Fibroblast of the conjunctiva (primary cell): Measurements from ENCODE around the gene MAN2B2.

Experiments
- DNase-seq: peaks from one replicate; pipeline ENCODE4 v3.0.0-alpha.2; 2010; ENCODE audit warnings: low read depth

The MAN2B2 gene

DNA sequence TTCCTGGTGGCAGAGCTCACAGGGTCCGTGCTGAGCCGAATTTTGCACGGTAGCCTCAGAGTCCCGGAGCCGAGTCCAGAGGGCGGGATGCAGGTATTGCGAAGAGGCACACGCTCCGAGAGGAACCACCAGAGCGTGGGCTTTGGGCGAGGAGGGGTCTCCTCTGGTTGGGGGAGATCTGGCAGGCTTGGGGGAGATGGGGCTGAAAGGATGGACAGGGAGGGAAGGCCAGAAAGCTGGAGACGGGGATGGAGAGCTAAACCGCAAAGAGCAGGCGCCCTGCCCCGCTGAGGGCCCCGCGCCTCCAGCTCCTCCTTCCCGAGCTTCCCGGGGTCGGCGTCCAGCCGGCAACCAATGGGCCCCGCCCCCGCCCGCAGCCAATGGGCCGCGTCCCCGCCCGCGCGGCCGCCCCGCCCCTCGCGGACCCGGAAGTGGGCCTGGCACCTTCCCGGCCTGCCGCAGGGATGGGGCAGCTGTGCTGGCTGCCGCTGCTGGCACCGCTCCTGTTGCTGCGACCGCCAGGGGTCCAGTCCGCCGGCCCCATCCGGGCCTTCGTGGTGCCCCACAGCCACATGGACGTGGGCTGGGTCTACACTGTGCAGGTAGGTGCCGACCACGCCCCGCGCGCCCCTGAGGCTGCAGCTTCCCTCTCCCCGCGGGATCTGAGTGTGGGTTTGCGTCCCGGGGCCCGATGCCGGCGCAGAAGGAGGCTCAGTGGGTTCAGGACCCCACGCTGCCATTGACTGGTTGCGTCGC is at the start of gene MAN2B2:
TSS of gene MAN2B2 (plus strand) at position 443 of the 756 bp plus-strand sequence. CDS start at position 465, 22 bp downstream.
- DNase-seq, result peak; percentile 30

DNA sequence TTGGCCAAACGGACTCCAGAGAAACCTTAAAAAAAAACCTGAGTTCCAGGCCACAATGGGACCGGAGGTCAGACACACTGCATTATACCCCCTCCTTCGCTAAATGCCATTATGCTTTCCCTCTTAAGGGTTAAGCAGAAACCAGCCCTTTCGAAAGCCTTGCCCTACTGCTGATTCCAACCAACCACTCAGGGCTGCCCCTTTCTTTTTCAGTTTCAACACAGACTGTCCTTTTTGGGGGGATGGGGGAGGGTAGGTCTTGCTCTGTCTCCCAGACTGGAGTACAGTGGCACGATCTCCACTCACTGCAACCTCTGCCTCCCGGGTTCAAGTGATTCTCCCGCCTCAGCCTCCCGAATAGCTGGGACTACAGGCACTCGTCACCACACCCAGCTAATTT is 49.5 kb upstream of the MAN2B2 start:
- no peak for DNase-seq

DNA sequence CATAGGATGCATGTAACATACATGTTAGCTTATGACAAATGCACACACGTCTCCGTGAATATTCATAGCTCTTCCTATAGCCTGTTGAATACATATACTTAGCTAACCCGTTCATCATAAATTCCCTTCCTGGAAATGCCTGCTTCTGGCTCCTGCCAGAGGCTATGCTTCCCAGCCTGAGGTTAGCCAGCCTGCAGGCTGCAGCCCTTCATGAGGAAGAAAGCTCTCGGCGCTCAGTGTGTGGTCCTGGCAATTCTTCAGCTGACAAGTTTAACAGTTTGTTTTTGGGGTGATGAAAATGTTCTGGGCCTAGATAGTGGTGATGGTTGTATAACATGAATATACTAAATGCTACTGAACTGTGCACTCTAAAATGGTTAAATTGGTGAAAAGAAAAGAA is 48.8 kb upstream of the MAN2B2 start:
- no peak for DNase-seq

DNA sequence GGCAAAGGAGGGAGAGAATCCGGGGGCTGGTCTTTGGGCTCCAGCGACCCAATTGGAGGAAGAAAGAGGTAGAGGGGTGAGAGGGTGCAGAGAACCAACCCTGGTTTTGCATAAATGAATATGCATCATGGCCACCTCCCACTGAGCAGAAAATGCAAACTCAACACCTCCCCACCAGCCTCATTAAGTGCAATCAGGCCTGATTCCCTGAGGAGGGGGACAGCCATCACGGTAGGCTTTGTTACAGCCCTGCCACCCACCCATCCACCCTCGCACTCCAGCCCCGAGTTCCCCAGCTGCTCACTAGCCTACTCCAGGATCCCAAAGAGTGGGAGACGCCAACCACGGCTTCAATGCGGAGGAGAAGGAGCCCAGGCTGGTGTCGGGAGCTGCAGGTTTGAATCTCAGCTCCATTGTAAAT is 48.3 kb upstream of the MAN2B2 start:
- DNase-seq, result no peak

DNA sequence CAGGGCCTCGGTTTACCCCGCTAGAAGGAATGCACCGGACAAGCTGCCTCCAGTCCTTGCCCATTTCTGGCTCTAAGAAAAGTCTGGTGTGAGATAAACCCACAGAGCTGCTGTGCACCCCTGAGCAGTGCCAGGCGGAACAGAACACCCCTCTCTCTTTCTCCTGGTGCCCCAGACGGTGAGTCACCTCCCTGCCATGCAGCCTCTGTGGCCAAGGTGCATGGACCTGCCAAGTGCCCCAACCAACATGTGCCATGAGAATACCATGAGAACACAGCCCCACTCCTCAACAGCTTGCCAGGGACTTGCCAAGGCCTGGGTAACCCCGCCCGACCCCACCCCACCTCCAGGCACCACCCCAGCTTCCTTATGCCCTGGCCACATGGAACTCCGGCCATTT is 47.7 kb upstream of the MAN2B2 start:
- DNase-seq, result no peak

DNA sequence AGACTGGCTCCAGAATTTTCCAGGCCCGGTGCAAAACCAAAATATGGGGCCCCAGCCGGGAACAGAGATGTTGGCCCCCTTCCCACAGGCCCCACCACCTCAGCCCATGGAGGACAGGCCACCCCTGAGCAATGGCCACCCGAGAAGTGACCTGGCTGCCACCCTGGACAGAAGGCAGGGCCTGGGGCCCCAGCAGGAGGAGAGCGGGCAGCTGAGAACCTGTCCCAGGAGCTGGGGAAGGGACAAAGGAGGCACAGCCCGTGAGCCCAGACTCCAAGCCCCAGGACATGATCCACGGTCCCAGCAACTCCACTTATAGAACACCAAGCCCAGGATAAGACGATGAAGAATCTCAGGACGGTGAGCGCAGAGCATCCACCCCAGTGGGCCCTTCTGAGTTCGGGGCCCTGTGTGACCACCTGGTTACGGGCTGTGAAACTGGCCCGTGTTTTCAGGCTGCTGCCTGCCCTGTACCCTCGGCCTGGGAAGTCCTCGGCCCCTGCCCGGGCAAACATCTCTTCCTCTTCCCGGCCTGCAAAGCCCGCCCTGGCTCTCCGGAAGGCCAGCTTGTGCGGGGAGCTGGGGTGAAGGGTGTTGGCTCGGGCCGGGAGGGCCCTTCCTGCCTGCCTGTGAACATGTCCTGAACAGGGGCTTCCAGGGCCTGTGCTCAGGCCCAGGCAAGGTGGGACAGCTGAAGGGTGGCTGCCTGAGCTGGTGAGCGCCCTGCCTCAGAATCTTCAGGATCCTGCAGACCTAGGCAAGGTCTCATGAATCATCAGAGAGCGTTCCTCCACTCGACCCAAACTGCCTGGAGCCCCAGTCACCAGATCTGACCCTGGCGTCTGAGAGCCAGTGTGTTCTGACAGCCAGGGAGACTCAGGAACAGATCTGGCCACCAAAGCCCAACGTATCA is 47.0 kb upstream of the MAN2B2 start:
- no peak for DNase-seq

DNA sequence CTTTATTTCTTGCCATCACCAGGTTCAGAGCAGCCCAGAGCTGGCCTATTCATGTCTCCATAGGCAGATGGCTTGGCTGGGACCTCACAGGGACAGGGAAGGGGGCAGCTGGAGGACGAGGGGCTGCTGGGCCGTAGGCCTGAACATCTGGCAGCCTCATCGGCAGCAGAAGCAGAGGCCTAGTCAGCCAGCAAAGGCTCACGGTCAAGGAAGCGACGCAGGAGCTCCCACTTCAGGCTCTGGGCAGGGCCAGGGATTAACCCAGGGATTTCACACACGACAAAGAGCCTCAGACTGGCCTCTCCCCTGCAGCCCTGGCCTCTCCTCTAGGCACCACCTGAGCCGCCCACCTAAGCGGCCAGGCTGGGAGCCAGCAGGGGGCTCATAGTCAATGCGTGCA is 46.0 kb upstream of the MAN2B2 start:
- no peak for DNase-seq

DNA sequence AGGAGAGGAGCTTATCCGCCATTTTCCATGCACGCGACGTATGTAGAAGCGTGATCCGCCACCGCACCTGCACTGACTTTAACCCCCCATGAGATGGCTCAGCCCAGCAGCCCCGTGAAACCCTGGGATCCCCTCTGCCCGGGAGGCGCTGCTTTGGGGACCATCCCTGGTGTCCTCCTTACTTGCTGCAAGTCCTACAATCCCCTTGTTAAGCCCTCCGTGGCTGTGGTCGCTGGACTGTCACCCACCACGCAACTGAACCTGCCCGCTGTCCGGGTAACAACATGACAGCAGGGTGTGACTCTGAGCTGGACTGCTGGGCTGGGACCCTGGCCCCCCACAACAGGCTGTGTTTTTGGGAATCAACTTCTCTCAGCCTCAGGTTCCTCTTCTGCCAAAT is 44.7 kb upstream of the MAN2B2 start:
- DNase-seq, result no peak

DNA sequence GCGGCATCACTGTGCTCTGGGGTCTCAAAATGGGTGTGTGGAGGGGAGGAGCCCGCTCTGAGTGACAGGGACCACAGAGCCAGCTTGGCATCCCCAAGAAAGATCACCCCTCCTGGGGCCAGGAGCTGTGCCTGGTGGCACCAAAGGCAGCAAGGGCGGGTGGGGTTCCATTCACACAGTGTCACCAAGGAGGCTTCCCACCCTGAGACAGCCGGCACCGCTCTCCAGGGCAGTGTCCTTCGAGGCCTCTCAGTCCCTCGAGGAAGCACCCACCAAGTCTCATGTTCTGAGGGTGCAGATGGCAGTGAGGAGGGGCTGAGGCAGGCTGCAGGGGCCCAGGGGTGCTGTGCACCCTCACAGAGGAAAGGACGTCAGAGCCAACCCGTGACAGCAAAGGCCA is 44.0 kb upstream of the MAN2B2 start:
- no peak for DNase-seq

DNA sequence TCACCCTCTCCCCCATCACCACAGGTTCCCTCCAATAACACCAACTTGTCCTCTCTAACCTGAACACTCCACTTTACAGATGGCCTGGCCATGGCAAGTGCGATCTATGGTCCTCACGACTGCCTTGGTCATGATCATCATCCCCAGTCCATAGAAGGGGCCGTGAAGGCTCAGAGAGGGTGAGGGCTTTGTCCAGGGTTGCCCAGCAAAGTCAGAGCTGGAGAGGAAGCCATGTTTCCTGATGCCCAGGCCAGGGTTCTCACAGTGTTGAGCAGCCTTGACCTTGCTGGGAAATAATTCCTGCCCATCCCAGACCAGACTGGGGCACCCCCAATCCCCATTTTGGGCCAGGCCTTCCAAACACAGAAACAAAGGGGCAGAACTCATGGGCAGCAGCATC is 42.9 kb upstream of the MAN2B2 start:
- no peak for DNase-seq

DNA sequence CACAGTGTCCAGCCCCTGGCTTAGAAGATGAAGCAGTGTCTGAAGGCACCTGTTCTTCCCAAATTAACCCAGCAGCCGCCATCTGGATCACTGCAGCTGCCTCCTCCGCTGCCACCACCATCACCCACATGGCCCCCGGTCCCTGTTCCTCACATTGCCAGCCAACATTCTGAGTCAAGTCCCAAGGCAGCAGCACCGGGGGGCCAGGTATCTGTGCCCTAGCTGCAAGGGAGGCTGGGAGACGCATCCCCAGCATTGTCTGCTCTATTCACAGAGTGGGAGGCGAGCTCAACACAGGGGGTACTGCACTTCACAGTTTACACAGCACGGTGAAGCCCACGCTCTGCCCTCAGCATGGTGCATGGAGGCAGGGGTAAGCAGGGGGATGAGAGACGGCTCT is 42.3 kb upstream of the MAN2B2 start:
- DNase-seq, result no peak

DNA sequence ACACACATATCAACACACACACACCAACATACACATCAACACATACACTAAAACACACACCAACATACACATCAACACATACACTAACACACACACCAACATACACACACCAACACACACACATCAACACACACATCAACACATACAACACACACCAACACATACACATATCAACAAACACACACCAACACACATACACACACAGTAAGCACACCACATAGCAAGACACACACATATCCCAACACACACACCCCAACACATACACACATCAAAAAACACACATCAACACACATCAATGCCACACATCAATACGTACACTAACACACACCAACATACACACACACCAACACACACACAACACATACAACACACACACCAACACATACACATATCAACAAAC is 40.9 kb upstream of the MAN2B2 start:
- DNase-seq, result no peak

DNA sequence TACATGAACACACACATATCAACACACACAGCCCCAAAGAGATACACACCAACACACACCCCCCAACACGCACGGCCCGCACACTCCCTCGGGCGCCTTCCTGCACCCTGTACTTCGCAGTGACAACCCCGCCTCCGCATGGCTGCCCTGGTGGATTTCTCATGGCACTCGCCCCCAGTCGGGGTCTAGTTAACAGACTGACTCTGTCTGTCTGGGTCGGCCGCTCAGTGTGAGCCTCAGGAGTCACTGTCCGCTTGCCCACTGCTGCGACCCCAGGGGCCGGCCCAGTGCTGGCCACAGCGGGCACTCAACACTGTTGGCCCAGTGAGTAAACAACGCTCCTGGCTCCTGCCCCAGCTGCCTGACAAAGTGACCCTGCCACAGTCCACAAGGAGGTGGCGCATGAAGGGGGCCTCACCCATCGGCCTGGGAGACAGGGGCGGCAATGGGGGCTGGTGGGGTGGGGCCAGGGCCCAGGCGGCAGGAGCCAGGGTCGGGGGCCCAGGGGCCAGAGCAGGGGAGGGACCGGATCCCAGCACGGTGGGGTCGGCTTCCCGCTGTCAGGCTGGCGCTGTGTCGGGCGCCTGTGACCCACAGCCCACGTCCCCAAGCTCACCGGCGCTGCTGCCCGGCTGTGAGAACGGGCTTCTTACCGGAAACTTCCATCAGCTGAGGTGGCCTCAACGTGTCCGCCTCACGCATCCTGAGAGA is 40.2 kb upstream of the MAN2B2 start:
- DNase-seq, result no peak

DNA sequence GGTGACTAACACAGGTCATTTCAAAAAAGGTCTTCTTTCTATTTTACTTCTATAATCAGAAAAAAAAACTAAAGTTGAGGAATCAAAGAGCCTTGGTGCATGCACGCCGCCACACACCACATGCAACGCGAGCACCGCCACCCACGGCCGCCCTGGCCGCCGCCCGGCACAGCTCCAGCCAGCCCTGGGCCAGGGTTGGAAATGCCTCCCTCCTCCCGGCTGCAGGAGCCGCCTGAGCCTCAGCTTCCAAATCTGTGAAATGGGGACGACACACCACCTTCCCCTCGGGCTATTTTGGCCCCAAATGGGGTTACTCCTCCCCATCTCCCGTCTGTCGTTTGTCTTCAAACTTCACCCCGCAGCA is 39.7 kb upstream of the MAN2B2 start:
- no peak for DNase-seq

DNA sequence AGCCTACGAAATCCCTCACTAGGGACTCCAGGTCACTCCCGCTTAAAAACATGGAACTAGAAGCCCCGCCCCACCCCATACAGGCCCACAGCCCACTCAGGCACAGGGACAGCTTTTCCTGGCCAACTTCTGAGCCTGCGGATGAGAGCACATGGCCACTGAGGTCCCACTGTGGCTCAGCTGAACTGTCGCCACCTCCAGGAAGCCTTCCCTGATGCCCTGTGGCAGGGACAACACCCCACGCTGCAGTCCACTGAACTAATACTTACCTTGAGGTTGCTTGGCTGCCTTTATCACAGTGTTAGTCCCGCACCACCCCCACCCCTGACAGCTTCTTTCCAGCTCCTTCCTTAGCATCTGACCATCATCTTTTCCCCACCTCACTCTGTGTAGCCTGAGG is 39.3 kb upstream of the MAN2B2 start:
- DNase-seq, result no peak

DNA sequence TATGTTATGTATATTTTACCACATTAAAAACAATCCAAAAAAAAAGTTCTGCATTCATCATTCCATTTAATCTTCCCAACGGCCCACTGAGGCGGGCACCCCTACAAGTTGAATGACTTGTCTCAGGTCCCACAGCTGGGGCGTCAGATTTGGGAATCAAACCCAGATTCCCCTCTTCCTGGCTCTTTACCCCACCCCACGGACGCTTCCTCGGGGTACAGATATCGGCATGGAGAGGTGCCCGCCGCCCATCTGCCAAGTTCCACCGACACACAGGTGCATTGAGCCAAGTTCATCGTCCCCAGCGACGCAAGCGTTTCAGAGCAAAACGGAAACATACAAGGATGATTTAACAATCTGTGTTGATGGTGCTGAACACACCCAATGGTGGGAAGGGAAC is 36.9 kb upstream of the MAN2B2 start:
- DNase-seq, result no peak

DNA sequence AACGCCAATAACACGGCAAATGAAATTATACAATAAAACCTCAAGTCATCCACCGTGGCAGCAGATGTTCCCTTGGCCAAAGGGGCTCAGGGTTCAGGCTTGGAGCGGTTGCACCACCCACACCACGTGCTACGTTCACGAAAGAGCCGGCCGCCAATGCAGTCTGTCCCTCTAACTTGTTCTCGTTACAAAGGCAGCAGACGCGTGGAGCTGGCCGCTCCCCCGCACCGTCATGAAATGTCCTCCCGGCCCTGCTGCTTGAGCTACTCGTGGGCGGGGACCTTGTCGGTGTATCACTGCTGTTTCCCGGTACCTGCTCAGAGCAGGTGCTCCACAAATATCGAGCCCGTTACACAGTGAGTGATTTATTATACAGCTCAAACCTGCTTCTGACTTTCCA is 36.4 kb upstream of the MAN2B2 start:
- DNase-seq, result no peak

DNA sequence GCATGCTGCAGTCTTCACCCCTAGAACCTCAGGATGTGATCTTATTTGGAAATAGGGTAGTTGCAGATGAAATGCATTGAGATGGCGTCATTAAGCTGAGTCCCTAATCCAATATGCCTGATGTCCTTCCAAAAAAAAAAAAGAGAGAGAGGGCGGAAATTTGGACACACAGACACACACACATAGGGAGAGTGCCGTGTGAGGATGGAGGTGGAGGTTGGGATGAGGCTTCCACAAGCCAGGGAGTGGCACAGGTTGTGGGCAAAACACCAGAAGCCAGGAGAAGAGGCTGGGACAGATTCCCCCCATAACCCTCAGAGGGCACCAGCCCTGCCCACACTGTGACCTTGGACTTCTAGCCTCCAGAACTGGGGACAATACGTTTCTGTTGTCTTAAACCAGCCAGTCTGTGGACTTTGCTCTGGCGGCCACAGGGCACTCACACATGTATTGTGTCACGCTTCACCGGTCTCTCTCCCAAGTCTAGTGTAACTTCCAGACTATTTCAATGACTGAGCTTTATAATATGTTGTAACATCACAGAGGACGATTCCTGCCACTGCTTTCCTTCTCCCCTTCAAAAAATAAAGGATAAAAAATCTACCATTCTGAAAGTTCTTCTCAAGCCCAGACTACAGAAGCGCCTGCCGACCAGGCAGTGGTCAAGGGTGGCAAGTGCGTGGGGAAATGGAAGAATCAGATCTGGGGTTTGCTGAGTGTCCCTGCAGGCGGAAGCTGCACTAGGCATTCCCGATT is 35.8 kb upstream of the MAN2B2 start:
- no peak for DNase-seq

DNA sequence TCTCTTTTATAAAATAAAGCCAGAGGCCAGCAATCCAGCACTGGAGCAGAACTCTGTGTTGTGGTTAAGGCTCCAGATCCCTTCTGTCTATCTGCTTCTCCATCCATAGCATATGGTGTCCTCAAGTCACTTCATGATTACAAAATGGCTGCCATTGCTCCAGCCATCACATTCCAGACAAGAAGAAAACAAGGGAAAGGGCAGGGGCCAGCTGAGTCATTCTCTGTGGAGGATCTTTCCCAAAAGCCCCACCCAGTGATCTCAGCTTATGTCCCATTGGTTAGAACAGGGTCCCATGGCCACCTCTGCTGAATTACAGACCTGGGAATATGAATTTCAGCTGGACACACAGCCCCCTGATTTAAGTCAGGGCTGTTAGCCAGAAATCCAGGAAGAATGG is 34.1 kb upstream of the MAN2B2 start:
- no peak for DNase-seq

DNA sequence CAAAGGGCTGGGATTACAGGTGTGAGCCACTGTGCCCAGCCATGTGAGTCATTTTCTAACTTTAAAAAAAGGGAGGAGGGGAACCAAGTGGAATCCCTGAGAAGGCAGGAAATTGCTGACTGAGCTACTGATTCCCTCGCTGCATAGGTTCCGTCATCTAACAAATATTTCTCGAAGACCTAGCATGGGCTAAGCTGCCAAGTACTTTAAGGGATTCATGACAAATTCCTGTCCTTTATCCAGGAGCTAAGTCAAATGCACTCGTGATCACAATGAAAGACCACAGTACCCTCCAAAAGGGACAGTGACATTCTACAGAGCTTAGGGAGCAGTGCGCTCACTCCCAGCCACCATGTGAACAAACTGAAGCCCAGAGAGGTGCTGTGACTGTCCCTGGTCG is 33.2 kb upstream of the MAN2B2 start:
- DNase-seq, result no peak

DNA sequence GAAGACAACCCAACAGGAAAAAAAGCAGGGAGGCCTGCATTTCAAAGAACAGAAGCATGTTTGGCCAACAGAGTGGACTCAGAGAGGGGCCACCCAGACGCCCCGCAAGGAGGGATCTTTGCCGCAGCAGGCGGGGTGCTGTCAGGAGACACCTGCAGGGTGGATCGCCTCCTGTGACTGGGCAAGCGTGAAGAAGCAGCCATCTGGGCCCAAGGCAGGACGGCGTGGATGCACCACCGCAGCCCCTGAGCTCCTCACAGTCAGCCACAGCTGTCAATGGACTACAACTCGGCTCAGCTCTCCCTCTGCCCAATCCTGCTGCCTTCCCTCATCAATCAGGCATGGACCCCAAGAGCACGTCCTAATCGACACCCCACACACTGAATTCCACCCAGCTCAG is 32.0 kb upstream of the MAN2B2 start:
- no peak for DNase-seq

DNA sequence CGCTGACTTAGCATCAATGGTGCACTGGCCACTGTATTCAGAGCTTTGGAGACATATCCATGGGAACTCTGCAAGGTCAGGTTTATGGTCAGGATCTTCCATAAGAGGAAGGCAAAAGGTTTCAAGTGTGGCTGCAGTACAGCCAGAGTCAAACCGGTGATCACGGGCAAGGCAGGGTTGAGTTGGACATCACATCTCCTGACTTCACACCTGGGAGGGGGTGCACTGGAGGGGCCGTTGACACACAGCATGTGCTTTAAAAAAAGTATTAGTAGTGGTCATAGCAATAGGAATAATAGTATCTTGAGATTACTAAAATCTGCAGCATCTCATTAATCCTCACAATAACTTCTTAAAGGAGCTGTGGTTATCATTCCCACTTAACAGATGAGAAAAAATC is 28.9 kb upstream of the MAN2B2 start:
- no peak for DNase-seq
